Urothelium cell line (cell line): ENCODE results near the gene SVIP.

ENCODE experiments used
- DNase-seq: peaks from one replicate; pipeline ENCODE4 v3.0.0; 2011; ENCODE audit warnings: low spot score, mixed read lengths
- FAIRE-seq: peaks from 2 replicates; lab custom pipeline; 2011; peaks lifted over from hg19 to GRCh38; lab: Jason Lieb, UNC

SVIP gene

DNA sequence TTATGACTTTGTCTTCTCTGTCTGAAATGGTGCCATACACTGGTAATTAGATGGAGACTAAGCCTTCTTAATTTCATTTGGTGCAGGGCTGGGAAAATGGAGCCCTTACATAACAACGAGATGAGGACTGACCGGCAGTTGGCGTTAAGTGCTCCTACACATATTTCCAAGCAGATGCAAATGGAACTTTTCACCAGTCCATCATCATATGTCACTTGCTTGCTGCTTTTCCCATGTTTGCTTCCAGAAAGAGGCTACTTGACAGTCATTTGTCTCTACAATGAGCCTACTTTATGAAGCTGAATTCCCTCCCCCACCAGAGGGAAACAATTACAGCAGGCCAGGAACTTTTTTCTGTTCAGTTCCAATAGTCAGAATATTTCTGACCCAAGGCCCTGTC, 32.6 kb downstream of the SVIP start:
- FAIRE-seq (no peak), DNase-seq (no peak)

DNA sequence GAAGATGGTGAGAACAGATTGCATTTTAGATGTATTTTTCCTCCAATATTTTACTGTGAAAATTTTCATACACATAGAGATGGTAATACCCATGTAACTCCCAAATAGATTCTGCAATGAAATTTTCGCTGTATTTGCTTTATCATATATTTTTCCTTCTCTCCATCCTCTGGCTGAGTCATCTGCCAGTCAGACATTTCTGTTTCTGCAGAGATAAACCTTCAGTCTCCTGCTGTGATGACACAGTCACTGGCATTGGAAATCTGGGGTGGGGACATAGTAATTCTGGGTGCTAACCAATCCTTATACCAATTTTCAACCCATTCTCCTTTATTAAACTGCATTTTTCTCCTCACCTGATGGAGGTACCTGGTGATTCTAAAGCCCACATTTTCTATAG, 33.7 kb downstream of the SVIP start:
- DNase-seq, result no peak
- no peak for FAIRE-seq

DNA sequence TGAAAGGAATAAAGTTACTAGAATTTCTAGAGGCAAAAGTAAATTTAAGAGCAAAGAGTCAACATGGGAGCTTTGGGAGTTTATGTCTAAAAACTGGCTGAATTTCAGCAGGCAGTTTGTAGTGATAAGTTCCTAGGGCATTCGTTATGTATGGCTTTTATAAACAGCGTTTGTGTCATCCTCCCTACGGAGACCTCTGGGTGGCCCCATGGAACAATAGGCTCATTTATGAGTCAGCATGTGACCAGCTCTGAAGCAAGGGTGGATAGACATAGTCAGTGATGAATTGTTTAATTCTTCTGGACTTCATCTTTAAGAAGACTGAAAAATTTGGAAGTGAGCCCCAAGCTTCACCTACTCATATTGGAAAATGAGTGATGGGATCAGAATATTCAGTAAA, 37.1 kb downstream of the SVIP start:
- DNase-seq (peak; percentile 67), FAIRE-seq (no peak)

DNA sequence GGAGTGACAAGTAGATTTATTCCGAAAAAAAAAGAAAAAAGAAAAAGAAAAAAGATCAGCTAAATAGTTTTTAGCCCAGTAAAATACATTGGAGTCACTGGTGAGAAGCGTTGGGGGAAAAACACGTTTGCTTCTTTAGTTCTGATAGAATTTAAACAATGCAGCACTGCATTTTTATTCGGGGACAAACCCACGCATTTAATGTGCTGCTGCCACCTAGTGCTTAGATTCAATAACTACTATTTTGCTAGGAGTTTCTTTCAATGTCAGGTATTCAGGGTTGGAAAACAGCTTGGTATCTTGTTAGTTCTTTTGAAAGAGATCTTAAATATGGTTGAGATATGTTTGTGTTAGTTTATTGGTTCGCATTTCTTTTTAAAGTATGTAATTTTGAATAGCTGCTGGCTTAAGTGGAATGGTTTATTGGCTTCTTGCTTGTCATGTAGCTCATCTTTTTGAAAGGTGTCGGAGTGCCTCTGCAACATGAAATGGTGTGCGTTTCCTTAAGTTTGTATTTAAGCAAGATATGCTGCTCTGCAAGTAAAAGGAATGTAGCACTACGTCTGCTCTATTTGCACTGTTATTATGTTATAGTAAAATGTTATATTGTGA, 41.9 kb downstream of the SVIP start:
- DNase-seq (peak; percentile 26), FAIRE-seq (no peak)

DNA sequence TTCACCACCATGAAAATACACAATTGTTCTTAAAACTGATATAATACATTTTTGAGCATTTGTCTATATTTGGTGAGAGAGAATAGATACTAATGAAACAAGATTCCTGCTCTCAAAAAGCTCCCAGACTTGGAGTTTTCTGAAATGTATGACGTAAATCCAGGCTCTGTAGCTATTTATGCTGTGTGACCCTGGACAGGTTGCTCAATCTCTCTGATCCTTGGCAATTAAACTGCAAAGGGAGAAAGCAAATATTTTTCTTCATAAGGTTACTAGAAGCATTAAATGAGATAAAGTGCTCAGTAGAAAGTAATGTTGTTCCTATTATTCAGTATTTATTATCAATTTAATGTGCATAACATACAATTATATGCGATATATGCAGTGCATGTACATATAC, 42.5 kb downstream of the SVIP start:
- FAIRE-seq (no peak), DNase-seq (no peak)

DNA sequence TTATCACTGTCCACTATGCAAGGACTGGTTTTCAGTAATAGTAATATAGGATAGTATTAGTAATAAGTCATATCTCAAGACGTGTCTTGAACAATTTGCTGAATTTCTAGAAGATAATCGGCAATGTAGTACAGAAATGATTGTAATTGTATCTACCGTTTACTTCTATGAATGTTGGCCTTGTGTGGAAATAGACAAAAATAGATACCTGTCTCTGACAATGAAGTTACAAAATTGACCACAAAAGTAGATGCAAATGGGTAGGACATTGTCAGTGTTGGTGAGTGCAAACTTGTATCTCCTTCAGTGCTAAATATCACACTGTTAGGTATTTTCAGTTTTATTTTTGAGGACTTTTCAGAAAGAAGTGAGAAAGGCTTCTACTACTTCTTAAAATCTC, 43.1 kb downstream of the SVIP start:
- DNase-seq (no peak), FAIRE-seq (no peak)

DNA sequence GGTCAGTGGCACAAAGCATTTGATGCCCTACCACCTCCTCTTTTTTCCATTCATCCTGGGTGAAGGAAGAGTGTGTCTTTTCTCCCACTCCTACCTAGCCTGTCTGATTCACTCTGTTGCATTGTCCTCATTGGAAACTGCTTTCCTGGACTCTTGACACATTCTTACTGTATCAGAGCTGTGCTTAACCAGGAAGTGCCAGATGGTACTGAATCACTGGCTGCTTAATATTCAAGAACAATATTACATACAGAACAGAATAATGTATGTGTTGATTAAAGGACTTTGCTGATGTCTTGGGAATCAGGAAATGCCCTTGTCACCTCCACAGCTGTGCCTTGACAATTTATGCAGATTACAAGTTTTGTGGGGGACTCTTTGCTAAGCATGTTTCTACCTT, 44.4 kb downstream of the SVIP start:
- FAIRE-seq (no peak), DNase-seq (no peak)

DNA sequence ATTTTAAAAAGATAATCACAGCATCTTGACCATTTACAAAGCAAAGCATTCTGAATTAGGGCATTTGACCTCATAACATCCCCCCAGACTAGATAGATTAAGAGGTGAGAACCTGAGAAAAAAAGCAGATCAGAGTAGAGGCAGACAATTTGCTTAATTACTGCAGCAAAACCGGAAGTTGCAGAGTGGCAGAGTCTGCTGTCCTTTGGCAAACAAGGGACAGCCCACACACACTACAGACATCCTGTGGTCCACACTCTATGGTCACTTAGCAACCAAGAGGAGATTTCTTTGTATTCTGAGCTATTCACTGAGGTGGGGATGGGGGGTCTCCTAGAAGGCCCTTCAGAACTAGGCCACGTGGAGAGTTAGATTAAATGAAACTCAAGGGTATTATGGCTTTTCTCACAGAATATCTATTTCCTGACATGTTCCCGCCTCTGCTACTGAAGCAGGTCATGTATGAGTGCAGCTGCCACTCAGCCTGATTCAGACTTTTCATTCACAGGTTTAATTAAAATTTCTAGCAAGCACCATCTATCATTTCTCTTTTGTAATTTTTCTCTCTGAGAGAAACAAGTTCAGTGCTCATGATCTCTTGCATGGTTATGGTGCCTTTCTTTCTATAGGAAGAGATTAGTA, 48.5 kb downstream of the SVIP start:
- DNase-seq (no peak), FAIRE-seq (no peak)

DNA sequence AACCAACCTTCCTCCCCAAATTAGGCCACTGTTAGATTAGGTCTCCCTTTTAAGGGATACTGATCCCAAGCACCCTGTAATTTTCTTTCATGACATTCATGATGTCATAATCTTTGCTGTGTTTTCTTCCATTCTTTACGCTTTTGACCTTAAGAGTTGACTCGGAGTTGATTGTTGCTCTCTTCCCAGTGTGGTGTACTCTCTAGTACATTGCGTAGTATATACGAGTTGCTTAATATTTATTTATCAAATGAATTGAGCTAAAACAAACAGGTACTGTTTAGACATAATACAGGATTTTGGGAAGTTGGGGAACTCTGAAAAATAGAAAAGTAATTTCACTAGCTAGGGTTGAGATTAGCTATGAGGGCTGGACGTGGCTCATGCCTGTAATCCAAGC, 49.8 kb downstream of the SVIP start:
- no peak for DNase-seq
- no peak for FAIRE-seq

DNA sequence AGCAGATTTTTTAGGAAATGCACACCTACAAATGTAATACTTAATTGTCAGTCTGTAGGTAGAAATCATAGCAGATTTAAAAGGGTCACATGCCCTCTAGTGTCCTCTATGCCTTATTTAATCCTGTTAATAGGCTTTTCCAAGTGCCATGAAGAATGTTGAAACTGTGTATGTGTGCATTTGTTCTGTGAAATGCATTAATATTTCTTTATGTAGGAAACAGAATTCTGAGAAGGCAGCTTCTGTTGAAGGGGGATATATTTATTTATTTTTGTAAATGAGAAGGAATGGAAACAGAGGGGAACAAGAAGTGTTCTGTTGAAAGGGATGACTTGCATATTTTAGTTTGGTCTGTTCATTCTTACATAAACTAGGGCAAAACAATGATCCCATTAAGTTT, 51.0 kb downstream of the SVIP start:
- FAIRE-seq (no peak), DNase-seq (no peak)

DNA sequence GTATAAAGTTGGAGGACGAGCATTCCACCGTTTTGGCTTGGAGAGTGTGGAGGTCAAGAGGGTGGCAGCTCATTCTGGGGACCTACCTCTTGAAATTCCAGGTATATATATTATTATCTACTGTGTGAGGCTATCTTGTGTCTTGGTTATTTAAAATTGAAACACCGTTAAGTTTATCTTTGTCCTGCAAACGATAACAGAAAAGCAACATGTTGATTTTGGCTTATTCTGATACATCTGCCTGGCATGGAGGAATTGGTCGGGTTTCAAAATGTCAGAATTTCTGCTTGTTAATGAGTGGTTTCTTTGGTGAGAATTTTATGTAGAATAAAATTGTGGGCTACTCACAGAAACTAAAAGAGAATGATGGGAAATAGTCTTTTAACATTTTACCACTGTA, 54.4 kb downstream of the SVIP start:
- DNase-seq (no peak), FAIRE-seq (no peak)

DNA sequence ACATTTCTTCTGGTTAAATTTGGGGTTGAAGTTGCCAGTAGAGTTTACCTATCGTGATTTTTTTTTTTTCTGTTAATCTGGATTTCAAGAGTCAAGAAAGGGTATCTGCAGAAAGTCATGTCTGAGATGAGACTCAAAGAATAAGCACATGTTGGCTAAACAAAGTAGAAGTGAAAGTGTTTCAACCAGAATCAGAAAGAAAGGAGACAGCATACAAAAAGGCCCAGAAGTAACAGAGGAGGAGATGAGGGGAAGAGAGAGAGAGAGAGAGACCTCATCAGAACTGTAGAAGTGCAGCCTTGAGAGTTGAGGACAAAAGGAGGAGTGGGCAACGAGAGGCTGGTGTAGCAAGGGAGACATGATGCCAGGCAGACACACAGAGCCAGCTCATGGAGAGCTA, 54.9 kb downstream of the SVIP start:
- FAIRE-seq (no peak), DNase-seq (no peak)

DNA sequence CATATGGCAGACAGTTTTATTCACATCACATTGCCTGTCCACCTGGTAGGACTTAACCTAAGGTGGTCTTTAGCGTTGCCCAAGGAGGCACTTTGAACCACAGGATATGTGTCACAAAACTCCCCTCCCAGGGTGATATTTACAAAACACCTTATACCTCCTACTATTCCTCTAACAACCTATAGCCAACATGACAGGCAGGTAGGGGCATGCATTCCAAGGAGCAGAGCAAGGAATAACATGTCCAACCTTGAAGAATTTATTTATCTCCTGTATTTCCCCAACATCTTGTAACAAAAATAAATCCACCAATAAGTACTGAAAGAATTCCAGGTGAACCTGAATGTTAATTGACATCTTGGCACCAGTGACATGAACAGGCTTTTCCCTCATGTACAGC, 60.5 kb downstream of the SVIP start:
- FAIRE-seq, result no peak

More for the DNA sequence above, 60.5 kb downstream of the SVIP start:
- no peak for DNase-seq
